T-helper 1 cell treated with Interleukin-12 subunit alpha and Interleukin-12 subunit beta and Interleukin-4 antibody, amounts not matched to agents 30 μg/mL and 1 μg/mL, for 36 hours (primary cell): Measurements from ENCODE around the gene ELL.

ENCODE experiments used
- H3K27ac Mint-ChIP-seq: one replicate; pipeline ENCODE4 v1.8.0; 2021; ENCODE audit warnings: mild to moderate bottlenecking, mixed read lengths
- H3K27me3 Mint-ChIP-seq: one replicate; pipeline ENCODE4 v1.8.0; 2021; ENCODE audit warnings: low read depth, mixed read lengths
- H3K36me3 Mint-ChIP-seq: one replicate; pipeline ENCODE4 v1.8.0; 2021; ENCODE audit warnings: low read depth, mixed read lengths
- H3K4me1 Mint-ChIP-seq: one replicate; pipeline ENCODE4 v1.8.0; 2021; ENCODE audit warnings: low read depth, mixed read lengths
- H3K4me3 Mint-ChIP-seq: one replicate; pipeline ENCODE4 v1.8.0; 2021; ENCODE audit warnings: mild to moderate bottlenecking, moderate library complexity, mixed read lengths
- H3K9me3 Mint-ChIP-seq: one replicate; pipeline ENCODE4 v1.8.0; 2021; ENCODE audit warnings: mixed read lengths

Gene ELL

GRCh38 chr19:18519962-18520847 lies 1.7 kb downstream of the ELL start:
- Mint-ChIP-seq H3K27me3 (no peaks in the 10 kb centered on the region), H3K4me1 (peaks cover 17% of the 10 kb centered on the region), H3K9me3 (no peaks in the 10 kb centered on the region), H3K36me3 (no peaks in the 10 kb centered on the region), H3K27ac (peak overlapping the region; percentile 90), H3K4me3 (peak overlapping the region; percentile 96)

- H3K4me3 Mint-ChIP-seq = no peak overlapping the region
- H3K27ac Mint-ChIP-seq = no peak overlapping the region
- H3K4me1 Mint-ChIP-seq = peaks cover 19% of the 10 kb centered on the region
- H3K27me3 Mint-ChIP-seq = no peaks in the 10 kb centered on the region
- H3K9me3 Mint-ChIP-seq = no peaks in the 10 kb centered on the region
- H3K36me3 Mint-ChIP-seq = no peaks in the 10 kb centered on the region
These were observed 3.2 kb downstream of the ELL start for GRCh38 chr19:18518639-18519038.

- H3K4me1 Mint-ChIP-seq = peaks cover 23% of the 10 kb centered on the region
- no peaks in the 10 kb centered on the region for H3K36me3 Mint-ChIP-seq
- no peaks in the 10 kb centered on the region for H3K9me3 Mint-ChIP-seq
- no peak overlapping the region for H3K4me3 Mint-ChIP-seq
- no peaks in the 10 kb centered on the region for H3K27me3 Mint-ChIP-seq
- no peak overlapping the region for H3K27ac Mint-ChIP-seq
These were observed 4.3 kb downstream of the ELL start for GRCh38 chr19:18517606-18518005.

- no peaks in the 10 kb centered on the region for H3K36me3 Mint-ChIP-seq
- peaks cover 20% of the 10 kb centered on the region for H3K4me1 Mint-ChIP-seq
- H3K4me3 Mint-ChIP-seq = no peak overlapping the region
- no peak overlapping the region for H3K27ac Mint-ChIP-seq
- H3K9me3 Mint-ChIP-seq = no peaks in the 10 kb centered on the region
- no peaks in the 10 kb centered on the region for H3K27me3 Mint-ChIP-seq
These were observed 5.9 kb downstream of the ELL start for GRCh38 chr19:18515959-18516358.

GRCh38 chr19:18514800-18515682 lies 6.8 kb downstream of the ELL start:
- Mint-ChIP-seq H3K9me3 (no peaks in the 10 kb centered on the region), H3K4me3 (no peak overlapping the region), H3K4me1 (peaks cover 16% of the 10 kb centered on the region), H3K36me3 (no peaks in the 10 kb centered on the region), H3K27me3 (no peaks in the 10 kb centered on the region), H3K27ac (no peak overlapping the region)

GRCh38 chr19:18513868-18514267 lies 8.0 kb downstream of the ELL start:
- no peak overlapping the region for H3K4me3 Mint-ChIP-seq
- H3K9me3 Mint-ChIP-seq = no peaks in the 10 kb centered on the region
- H3K4me1 Mint-ChIP-seq = peaks cover 11% of the 10 kb centered on the region
- H3K27ac Mint-ChIP-seq = no peak overlapping the region
- H3K36me3 Mint-ChIP-seq = no peaks in the 10 kb centered on the region
- H3K27me3 Mint-ChIP-seq = no peaks in the 10 kb centered on the region

- Mint-ChIP-seq H3K36me3 (no peaks in the 10 kb centered on the region), H3K27me3 (no peaks in the 10 kb centered on the region), H3K4me3 (no peak overlapping the region), H3K4me1 (peaks cover 30% of the 10 kb centered on the region), H3K9me3 (no peaks in the 10 kb centered on the region), H3K27ac (no peak overlapping the region)
These were observed 11.7 kb downstream of the ELL start for GRCh38 chr19:18510216-18510615.

GRCh38 chr19:18508585-18508984 lies 13.3 kb downstream of the ELL start:
- Mint-ChIP-seq H3K4me3 (no peak overlapping the region), H3K27ac (no peak overlapping the region), H3K36me3 (no peaks in the 10 kb centered on the region), H3K27me3 (no peaks in the 10 kb centered on the region), H3K4me1 (peaks cover 35% of the 10 kb centered on the region), H3K9me3 (no peaks in the 10 kb centered on the region)

- no peaks in the 10 kb centered on the region for H3K27me3 Mint-ChIP-seq
- no peaks in the 10 kb centered on the region for H3K36me3 Mint-ChIP-seq
- H3K27ac Mint-ChIP-seq = peak overlapping the region; percentile 79
- peak overlapping the region; percentile 44 for H3K4me3 Mint-ChIP-seq
- H3K4me1 Mint-ChIP-seq = peaks cover 35% of the 10 kb centered on the region
- H3K9me3 Mint-ChIP-seq = no peaks in the 10 kb centered on the region
These were observed 14.0 kb downstream of the ELL start for GRCh38 chr19:18507727-18508440.

GRCh38 chr19:18507021-18507726 lies 14.7 kb downstream of the ELL start:
- H3K36me3 Mint-ChIP-seq = no peaks in the 10 kb centered on the region
- H3K27me3 Mint-ChIP-seq = no peaks in the 10 kb centered on the region
- no peaks in the 10 kb centered on the region for H3K9me3 Mint-ChIP-seq
- H3K4me3 Mint-ChIP-seq = peak overlapping the region; percentile 44
- H3K27ac Mint-ChIP-seq = peak overlapping the region; percentile 79
- H3K4me1 Mint-ChIP-seq = peaks cover 38% of the 10 kb centered on the region

- Mint-ChIP-seq H3K9me3 (no peaks in the 10 kb centered on the region), H3K36me3 (no peaks in the 10 kb centered on the region), H3K4me1 (peaks cover 42% of the 10 kb centered on the region), H3K4me3 (no peak overlapping the region), H3K27ac (peak overlapping the region; percentile 79), H3K27me3 (no peaks in the 10 kb centered on the region)
These were observed 15.6 kb downstream of the ELL start for GRCh38 chr19:18506101-18506930.

- Mint-ChIP-seq H3K9me3 (no peaks in the 10 kb centered on the region), H3K4me1 (peaks cover 52% of the 10 kb centered on the region), H3K27ac (peak overlapping the region; percentile 6), H3K36me3 (peaks cover 2% of the 10 kb centered on the region), H3K4me3 (no peak overlapping the region), H3K27me3 (no peaks in the 10 kb centered on the region)
These were observed 16.8 kb downstream of the ELL start for GRCh38 chr19:18504886-18505610.
